ENCODE measurements around the gene HLA-E.
"Not testable (repeated sequence)": the region's sequence is repeated elsewhere in the genome, so short reads cannot be mapped to it uniquely, and the experiment has no call there.

HLA-E gene

GRCh38 chr6:30500421-30501355 lies 11.4 kb downstream of the HLA-E start:
- DNase-seq = peak in 1 of 10 donors; percentile 24

GRCh38 chr6:30507849-30508827 lies 18.8 kb downstream of the HLA-E start:
- intact Hi-C loops (cut with DNase I) = no loop called here
- no peak for DNase-seq

More at GRCh38 chr6:30500421-30501355, 11.4 kb downstream of the HLA-E start:
- intact Hi-C loops (cut with DNase I) = no loop called here

GRCh38 chr6:30508890-30509736 lies 19.8 kb downstream of the HLA-E start:
- DNase-seq = no peak
- intact Hi-C loops (cut with DNase I) = no loop called here

GRCh38 chr6:30510419-30511168 lies 21.3 kb downstream of the HLA-E start:
- intact Hi-C loops (cut with DNase I) = no loop called here
- no peak for DNase-seq

- intact Hi-C loops (cut with DNase I) = no loop called here
- no peak for DNase-seq
Observed at GRCh38 chr6:30511169-30511546, 21.8 kb downstream of the HLA-E start.

- DNase-seq = no peak
- intact Hi-C loops (cut with DNase I) = no loop called here
Observed at GRCh38 chr6:30513451-30513850, 24.1 kb downstream of the HLA-E start.

- no peak for DNase-seq
- intact Hi-C loops (cut with DNase I) = no loop called here
Observed at GRCh38 chr6:30515106-30515505, 25.8 kb downstream of the HLA-E start.

- intact Hi-C loops (cut with DNase I) = no loop called here
- peak; percentile 24 to 94 (median 52) for DNase-seq
Observed at GRCh38 chr6:30515944-30516753, 26.8 kb downstream of the HLA-E start.

GRCh38 chr6:30516754-30517076 lies 27.4 kb downstream of the HLA-E start:
- DNase-seq; intact Hi-C loops (cut with DNase I): not testable (repeated sequence)

GRCh38 chr6:30517767-30518504 lies 28.6 kb downstream of the HLA-E start:
- peak in 1 of 10 donors; percentile 61 for DNase-seq
- intact Hi-C loops (cut with DNase I) = not testable (repeated sequence)

GRCh38 chr6:30518505-30519145 lies 29.3 kb downstream of the HLA-E start:
- DNase-seq; intact Hi-C loops (cut with DNase I): not testable (repeated sequence)

- intact Hi-C loops (cut with DNase I) = no loop called here
Observed at GRCh38 chr6:30520522-30520921, 31.2 kb downstream of the HLA-E start.

GRCh38 chr6:30521082-30521481 lies 31.8 kb downstream of the HLA-E start:
- peak in 1 of 10 donors; percentile 31 for DNase-seq
- intact Hi-C loops (cut with DNase I) = not testable (repeated sequence)

More at GRCh38 chr6:30520522-30520921, 31.2 kb downstream of the HLA-E start:
- no peak for DNase-seq

GRCh38 chr6:30521952-30522351 lies 32.6 kb downstream of the HLA-E start:
- DNase-seq; intact Hi-C loops (cut with DNase I): not testable (repeated sequence)

- intact Hi-C loops (cut with DNase I) = not testable (repeated sequence)
Observed at GRCh38 chr6:30526444-30526843, 37.1 kb downstream of the HLA-E start.

GRCh38 chr6:30529349-30529875 lies 40.1 kb downstream of the HLA-E start:
- DNase-seq; intact Hi-C loops (cut with DNase I): not testable (repeated sequence)

More at GRCh38 chr6:30526444-30526843, 37.1 kb downstream of the HLA-E start:
- DNase-seq = not testable (repeated sequence)

GRCh38 chr6:30530014-30530413 lies 40.7 kb downstream of the HLA-E start:
- intact Hi-C loops (cut with DNase I) = no loop called here

More at GRCh38 chr6:30530014-30530413, 40.7 kb downstream of the HLA-E start:
- DNase-seq = no peak

All from posterior cingulate gyrus (tissue), 11 donors.